PC-3 (cell line): ENCODE data around the gene UTP20.

Experiments
- EZH2 ChIP-seq: fragments of 300-600 bp; sonication (generic); IDR thresholded peaks from one replicate; pipeline ENCODE4 v1.6.1; 2017; ENCODE audit warnings: antibody characterized with exemption, mild to moderate bottlenecking, low read length; ENCODE audit not compliant: unreplicated experiment
- EZH2phosphoT487 ChIP-seq: fragments of 300-600 bp; sonication (generic); IDR thresholded peaks from 2 replicates; pipeline ENCODE4 v1.6.1; 2018; ENCODE audit warnings: mild to moderate bottlenecking, antibody characterized with exemption, low read length, borderline replicate concordance
- TF ChIP-seq, protein P1 (sequence below): fragments of 300-600 bp; sonication (generic); conservative IDR thresholded peaks from 2 replicates; pipeline ENCODE4 v1.5.1; 2017; ENCODE audit warnings: antibody characterized with exemption, low read depth, mild to moderate bottlenecking, low read length

- TF ChIP-seq, protein P1, sequence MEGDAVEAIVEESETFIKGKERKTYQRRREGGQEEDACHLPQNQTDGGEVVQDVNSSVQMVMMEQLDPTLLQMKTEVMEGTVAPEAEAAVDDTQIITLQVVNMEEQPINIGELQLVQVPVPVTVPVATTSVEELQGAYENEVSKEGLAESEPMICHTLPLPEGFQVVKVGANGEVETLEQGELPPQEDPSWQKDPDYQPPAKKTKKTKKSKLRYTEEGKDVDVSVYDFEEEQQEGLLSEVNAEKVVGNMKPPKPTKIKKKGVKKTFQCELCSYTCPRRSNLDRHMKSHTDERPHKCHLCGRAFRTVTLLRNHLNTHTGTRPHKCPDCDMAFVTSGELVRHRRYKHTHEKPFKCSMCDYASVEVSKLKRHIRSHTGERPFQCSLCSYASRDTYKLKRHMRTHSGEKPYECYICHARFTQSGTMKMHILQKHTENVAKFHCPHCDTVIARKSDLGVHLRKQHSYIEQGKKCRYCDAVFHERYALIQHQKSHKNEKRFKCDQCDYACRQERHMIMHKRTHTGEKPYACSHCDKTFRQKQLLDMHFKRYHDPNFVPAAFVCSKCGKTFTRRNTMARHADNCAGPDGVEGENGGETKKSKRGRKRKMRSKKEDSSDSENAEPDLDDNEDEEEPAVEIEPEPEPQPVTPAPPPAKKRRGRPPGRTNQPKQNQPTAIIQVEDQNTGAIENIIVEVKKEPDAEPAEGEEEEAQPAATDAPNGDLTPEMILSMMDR = no peak
- TF ChIP-seq EZH2 = no peak
- no peak for TF ChIP-seq EZH2phosphoT487
Observed at GRCh38 chr12:101424620-101425019, 144.7 kb downstream of the UTP20 start.
